Medulla oblongata (tissue), 1 donor: ENCODE data around the gene PRSS2.

ENCODE experiments used
- DNase-seq: peaks from one replicate; pipeline ENCODE4 v3.0.0-alpha.2; 2015; ENCODE audit errors: extremely low spot score

PRSS2 gene

DNA sequence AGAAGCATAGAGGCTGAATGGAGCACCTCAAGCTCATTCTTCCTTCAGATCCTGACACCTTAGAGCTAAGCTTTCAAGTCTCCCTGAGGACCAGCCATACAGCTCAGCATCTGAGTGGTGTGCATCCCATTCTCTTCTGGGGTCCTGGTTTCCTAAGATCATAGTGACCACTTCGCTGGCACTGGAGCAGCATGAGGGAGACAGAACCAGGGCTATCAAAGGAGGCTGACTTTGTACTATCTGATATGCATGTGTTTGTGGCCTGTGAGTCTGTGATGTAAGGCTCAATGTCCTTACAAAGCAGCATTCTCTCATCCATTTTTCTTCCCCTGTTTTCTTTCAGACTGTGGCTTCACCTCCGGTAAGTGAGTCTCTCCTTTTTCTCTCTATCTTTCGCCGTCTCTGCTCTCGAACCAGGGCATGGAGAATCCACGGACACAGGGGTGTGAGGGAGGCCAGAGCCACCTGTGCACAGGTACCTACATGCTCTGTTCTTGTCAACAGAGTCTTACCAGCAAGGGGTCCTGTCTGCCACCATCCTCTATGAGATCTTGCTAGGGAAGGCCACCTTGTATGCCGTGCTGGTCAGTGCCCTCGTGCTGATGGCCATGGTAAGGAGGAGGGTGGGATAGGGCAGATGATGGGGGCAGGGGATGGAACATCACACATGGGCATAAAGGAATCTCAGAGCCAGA lies 31.0 kb downstream of the PRSS2 start:
- no peak for DNase-seq

DNA sequence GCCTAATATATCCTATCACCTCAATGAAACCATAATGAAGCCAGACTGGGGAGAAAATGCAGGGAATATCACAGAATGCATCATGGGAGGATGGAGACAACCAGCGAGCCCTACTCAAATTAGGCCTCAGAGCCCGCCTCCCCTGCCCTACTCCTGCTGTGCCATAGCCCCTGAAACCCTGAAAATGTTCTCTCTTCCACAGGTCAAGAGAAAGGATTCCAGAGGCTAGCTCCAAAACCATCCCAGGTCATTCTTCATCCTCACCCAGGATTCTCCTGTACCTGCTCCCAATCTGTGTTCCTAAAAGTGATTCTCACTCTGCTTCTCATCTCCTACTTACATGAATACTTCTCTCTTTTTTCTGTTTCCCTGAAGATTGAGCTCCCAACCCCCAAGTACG lies 31.5 kb downstream of the PRSS2 start:
- no peak for DNase-seq

DNA sequence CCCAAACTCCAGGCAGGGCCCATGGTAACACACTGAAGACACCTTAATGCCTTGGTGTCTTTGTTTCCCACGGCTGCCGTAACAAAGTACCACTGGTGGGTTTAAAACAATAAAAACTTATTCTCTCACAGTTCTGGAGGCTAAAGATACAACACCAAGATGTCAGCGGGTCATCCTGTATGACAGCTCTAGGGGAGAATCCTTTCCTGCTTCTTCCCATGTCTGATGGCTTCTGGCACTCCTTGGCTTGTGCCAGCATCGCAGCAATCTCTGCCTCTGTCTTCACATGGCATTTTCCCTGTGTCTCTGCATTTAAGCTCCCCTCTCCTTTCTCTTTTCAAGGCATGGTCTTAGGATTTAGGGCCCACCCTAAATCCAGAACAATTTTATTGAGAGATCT lies 33.1 kb downstream of the PRSS2 start:
- no peak for DNase-seq

DNA sequence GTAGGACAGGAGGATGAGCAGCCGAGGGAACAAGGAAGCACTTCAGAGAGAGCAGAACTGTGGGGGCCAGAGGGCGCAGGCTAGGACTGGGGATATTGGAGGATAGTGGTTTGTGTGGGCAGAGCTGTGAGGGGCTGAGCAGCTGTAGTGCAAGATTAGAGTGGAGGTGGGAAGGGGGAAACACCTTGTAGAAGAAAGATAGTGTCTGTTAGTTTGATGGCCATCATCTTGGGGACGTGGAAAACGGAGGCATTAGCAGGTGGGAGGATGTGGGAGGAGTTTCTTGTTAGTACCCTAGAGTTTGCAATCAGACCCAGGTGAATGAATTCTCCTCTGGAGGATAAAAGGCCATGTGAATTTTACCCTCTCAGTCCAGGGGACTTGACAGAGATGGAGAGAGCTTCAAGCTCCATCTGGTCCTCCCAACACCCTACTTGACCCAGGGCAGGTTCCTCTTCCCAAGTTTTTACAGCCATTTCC lies 34.0 kb downstream of the PRSS2 start:
- DNase-seq, result no peak

DNA sequence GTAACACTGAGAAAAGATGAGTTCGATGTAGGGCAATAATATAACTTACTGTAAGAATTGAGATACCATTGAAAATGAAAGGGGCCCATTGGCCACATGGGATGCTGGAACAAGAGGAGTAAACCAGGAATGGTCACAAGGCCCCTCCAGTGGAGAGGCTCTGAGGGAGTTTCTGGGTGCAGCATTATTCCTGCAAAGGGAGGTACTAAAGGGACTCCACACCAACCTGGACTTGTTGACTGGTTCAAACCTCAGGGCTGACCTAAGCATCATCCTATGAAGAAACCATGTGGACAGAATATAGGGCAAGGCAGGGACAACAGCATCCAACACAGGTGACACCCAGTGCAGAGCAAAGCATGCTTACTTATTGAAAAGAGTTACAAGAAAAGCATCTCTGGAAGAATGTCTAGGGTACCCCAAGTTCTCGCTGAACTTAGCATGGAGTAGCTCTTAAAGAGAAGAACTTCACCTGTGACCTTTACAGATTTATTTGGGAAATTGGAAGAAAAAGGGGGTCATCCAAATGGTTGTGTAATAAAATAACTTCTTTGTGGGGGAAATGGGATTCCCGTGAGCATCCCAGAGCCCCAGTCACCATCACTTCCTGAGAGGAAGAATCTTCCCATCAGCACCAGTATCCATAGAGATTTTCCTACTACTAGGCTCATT lies 34.7 kb downstream of the PRSS2 start:
- no peak for DNase-seq

DNA sequence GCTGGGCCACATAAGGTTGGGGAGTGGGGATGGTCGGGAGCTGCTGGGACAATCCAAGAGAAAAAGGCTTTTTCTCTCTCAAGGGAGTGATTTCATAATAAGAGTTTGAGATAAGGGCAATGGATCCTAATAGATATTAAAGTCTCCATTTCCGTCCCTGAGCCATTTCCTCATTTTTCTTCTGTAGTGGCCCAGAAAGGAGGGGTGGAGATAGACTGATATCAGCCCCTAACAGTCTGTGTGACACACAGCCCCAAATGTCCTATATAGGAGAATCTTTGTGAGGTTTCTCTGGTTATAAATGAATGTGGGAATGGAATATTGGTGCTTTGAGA lies 35.2 kb downstream of the PRSS2 start:
- no peak for DNase-seq

DNA sequence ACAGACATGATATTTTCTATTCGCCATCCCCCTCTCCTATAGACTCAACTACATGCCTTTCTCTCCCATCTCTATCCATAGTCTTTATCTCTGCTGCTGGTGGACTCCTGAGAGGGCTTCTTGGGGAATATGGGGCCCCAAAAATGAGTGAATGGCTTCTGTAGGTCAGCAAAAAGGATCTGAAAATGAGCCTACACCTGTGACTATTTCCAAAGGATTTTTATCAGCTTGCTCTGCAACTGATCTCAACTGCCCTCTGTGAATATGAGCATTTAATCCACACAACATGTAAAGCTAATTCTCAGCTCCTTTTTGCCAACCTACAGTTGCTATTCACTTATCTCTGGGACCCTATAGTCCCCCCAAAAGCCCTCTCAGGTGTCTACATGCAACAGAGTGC lies 36.2 kb downstream of the PRSS2 start:
- no peak for DNase-seq

DNA sequence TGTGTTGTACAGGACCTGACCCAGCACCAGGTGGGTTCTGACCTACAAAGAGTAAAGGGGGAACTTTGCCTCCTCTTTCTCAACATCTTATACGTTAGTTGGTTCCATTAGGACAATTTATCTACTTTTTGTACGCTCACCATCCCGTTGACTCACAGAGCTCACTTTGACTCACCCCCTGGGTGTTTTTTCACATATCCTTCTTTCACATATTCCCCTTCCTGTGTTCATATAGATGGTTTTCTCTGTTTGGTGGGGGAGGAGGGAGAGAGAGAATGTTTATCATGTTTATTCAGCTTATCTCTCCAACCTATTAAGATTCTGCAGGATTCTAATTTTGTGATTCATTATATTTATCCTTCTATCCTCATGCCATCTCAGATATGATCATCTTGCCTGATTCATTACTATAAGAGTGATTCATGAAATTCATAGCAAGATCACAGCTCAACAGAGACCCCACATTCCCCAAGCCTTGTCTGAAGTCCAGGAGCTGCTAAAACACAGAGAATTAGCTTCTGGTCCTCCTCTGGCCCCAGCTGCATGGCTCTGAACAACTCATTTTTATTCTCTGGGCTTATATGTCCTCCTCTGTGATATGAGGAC lies 37.2 kb downstream of the PRSS2 start:
- DNase-seq, result no peak

- DNase-seq, result no peak
These were observed 37.7 kb downstream of the PRSS2 start for GRCh38 chr7:142808461-142808801.

- DNase-seq, result no peak
These were observed 38.2 kb downstream of the PRSS2 start for GRCh38 chr7:142808802-142809583.

- DNase-seq, result no peak
These were observed 38.9 kb downstream of the PRSS2 start for GRCh38 chr7:142809671-142810070.

GRCh38 chr7:142811154-142811737 lies 40.5 kb downstream of the PRSS2 start:
- DNase-seq, result peak; percentile 59

DNA sequence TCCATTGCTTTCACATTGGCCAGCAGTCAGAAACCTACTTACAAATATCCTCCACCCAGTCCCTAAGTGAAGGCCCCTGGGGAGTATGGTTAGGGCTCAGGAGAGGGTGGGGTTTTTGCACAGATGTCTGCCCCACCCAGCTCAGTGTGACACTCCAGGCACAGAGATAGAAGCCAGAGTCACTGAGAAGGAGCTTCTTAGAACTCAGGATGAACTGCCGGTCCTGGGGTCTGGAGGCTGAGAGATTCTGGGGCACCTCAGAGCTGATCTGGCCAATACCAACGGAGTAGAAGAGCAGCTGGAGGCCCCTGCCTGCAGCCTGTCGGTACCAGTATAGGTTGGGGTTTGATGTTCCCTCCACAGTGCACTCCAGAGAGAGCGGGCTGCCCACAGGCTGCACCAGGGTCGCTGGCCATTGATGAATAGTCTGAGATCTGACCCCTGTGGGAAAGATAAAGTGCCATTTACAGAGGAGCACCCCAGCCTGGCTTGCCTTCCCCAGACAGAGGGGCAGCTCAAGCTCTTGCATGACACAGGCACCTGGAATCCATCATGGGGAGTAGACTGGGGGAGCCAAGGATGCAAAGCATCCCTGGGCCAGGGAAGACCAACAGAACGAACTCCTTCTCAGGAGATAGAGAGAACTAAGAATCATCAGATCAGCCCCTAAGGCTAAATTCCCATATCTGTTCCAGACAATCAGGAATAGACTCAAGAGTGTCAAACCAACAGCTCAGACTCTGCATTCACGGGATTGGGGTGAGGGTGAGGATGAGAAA lies 41.9 kb downstream of the PRSS2 start:
- no peak for DNase-seq

- no peak for DNase-seq
These were observed 42.5 kb downstream of the PRSS2 start for GRCh38 chr7:142813226-142813625.

DNA sequence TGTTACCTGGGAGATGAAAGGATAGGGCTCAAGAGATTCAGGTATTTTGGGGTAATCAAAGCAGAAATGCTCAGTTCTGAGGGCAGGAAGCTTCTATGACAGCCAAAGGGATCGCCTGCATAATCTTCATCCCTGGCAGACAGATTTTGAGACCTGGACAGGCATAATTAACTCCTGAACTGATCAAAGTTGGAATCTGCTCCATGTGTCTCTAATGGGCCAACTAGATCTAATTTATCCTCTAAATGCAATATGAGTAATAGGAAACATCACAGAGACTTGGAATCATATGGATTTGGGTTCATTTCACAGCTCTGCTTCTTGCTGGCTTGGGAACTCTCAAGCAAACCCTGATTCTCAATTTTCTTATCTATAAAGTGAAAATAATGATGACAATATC lies 42.9 kb downstream of the PRSS2 start:
- DNase-seq, result no peak

GRCh38 chr7:142814451-142814850 lies 43.7 kb downstream of the PRSS2 start:
- DNase-seq, result no peak

DNA sequence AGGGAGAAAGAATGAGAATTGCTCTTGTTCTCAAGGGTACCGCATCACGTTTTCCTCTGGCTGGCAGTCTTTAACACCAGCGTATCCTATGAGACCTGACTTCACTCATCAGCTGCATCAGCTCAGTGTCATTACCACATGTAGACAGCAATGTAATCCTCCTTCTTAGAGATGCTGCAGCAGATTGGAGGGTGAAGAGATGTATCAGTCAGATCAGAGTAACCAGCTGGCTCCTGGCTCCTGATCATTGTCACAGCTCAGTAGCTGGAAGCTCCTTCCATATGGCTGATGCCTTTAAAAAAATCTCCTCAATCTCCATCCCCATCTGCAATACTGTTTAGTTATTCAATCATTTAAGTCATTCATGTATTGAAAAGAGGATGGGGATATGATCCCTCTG lies 44.4 kb downstream of the PRSS2 start:
- DNase-seq, result no peak

- DNase-seq, result no peak
These were observed 46.7 kb downstream of the PRSS2 start for GRCh38 chr7:142817506-142817905.

DNA sequence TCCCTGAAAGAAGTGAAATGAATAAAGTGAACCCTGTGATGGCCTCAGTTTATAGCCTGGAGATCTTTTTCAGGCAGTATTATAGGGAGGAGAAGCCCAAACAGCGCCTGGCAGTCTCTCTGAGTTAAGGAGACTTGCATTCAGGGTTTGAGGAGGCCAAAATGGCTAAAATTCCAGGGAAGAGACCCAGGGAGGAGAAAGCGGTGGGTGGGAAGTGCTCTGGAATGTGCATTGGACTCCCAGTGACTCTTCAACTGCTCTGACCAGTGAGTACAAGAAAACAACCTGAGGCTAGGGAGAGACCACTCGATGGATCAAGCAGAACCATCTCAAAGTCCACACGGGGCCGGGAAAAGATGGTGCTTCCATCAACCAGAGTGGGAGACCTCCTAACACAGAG lies 48.8 kb downstream of the PRSS2 start:
- no peak for DNase-seq

- no peak for DNase-seq
These were observed 51.9 kb downstream of the PRSS2 start for GRCh38 chr7:142822714-142823113.
